Esophagus muscularis mucosa (tissue), 4 donors: Measurements from ENCODE around the gene PRKAR1B. TPM values are rescaled to one million over a fixed set of nuclear protein-coding genes. Genes with fewer than 3 reads are reported as not detected.

Source experiments
- DNase-seq: peaks from one replicate; pipeline ENCODE4 v3.0.0-alpha.2; 2017; ENCODE audit errors: extremely low spot score
- H3K27ac ChIP-seq, 4 donors: fragments of 200-600 bp; sonication (generic); replicated peaks in 1 of 4; 1 replicate in 3 of 4; 2 replicates in 1 of 4; pipeline ENCODE4 v1.5.1; 2016 to 2019; ENCODE audit warnings: mild to moderate bottlenecking in 1 of 4
- H3K27me3 ChIP-seq, 4 donors: fragments of 200-600 bp; sonication (generic); one replicate each; pipeline versions ENCODE4 v1.5.1 to v1.6.0; 2016 to 2019
- H3K36me3 ChIP-seq, 4 donors: fragments of 200-600 bp; sonication (generic); one replicate each; pipeline ENCODE4 v1.5.1; 2016 to 2019
- H3K4me1 ChIP-seq, 4 donors: fragments of 200-600 bp; sonication (generic); one replicate each; pipeline ENCODE4 v1.5.1; 2016 to 2019
- H3K4me3 ChIP-seq, 4 donors: fragments of 200-600 bp; sonication (generic); 1 replicate in 2 of 4; 2 replicates in 2 of 4; pipeline ENCODE4 v1.5.1; 2016 to 2019; ENCODE audit warnings: mild to moderate bottlenecking in 4 of 4, moderate library complexity in 1 of 4
- H3K9me3 ChIP-seq, 4 donors: fragments of 200-600 bp; sonication (generic); 1 replicate in 3 of 4; 2 replicates in 1 of 4; pipeline ENCODE4 v1.5.1; 2016 to 2019
- CTCF ChIP-seq, 3 experiments: fragments of 200-600 bp in 2 of 3; fragments of 450-650 bp in 1 of 3; sonication (generic) in 2 of 3; IDR thresholded peaks; one replicate each; pipeline ENCODE4 v1.5.1; 2017 to 2019; ENCODE audit warnings: antibody characterized with exemption in 3 of 3, mild to moderate bottlenecking in 2 of 3, moderate library complexity in 1 of 3
- EP300 ChIP-seq: sonication (generic); formaldehyde crosslinking; IDR thresholded peaks from one replicate; pipeline ENCODE4 v1.6.1; 2017; ENCODE audit warnings: antibody characterized with exemption
- POLR2A ChIP-seq: fragments of 450-650 bp; IDR thresholded peaks from one replicate; pipeline ENCODE4 v1.6.1; 2017; ENCODE audit warnings: antibody characterized with exemption, moderate library complexity, mild to moderate bottlenecking, low read depth
- POLR2AphosphoS5 ChIP-seq, 2 donors: sonication (generic); formaldehyde crosslinking; IDR thresholded peaks; one replicate each; pipeline ENCODE4 v1.6.1; 2017; ENCODE audit warnings: antibody characterized with exemption in 2 of 2
- WGBS: methylation state at CpG from one replicate; pipeline ENCODE4 v1.1.5; 2018; 5-methylcytosine and 5-hydroxymethylcytosine counted together
- intact Hi-C: fragments of 100-400 bp; cut with DNase I; formaldehyde crosslinking; loops from one replicate; pipeline ENCODE4 v1.15.1; 2023
- total RNA-seq, 4 donors: library from RNA; depleted of rRNA; stranded (reverse); fragments of >200 nt; gene quantifications; one replicate each; pipeline versions ENCODE4 v1.1.0 to v1.2.1, GENCODE V29; 2016

Gene PRKAR1B
- total RNA-seq, 4 donors from 2014 or later, result 15.4 to 46.9 (median 31.4) TPM

DNA sequence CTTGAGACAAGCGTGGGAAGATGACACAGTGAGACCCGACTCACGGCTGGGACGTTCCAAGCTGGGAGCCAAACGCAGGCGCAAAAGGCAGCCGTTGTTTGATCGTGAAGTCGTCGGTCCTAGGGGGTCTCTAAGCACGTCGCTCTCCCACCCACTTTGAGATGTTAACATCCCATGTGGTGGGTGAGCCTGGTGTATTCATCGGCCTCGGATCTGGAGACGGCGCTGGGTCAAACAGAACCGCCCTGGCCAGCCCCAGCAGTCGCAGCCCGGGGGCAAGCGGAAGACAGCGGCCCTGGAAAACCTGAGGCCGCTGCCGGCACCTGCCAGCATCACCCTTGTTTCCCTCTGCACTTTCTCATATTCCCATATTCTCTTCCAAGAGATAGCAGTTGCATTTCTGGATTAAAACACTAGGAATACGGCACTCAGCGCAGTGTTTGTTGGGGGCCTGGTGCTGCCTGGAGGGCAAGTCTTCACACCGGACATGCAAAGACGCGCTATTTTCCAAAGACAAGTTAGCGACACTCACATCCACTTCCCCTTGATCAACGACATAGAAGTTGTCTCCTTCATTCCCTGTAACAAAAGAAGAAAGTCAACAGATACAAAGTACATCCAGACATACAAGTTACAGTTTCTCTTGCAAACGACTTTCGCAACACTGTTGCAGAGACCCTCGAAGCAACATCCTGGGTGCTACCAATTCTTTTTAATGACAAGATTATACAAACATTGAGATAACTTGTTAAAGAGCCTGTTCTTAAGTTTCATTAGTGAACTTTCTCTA lies 121.2 kb downstream of the PRKAR1B start:
- peaks cover 38 to 69% (median 60%) of the 10 kb centered on the region in 4 donors for H3K4me1 ChIP-seq
- H3K27ac ChIP-seq, result peak overlapping the region in 2 of 4 donors; percentile 77 to 85
- H3K27me3 ChIP-seq, result no peaks in the 10 kb centered on the region
- H3K36me3 ChIP-seq, result peaks cover 0 to 17% (median 9%) of the 10 kb centered on the region in 4 donors
- DNase-seq, result no peak
- no peaks in the 10 kb centered on the region for H3K9me3 ChIP-seq
- no peak overlapping the region for H3K4me3 ChIP-seq
- 87% methylated on average over 33 of the region's 33 CpGs for WGBS
- TF ChIP-seq CTCF (IDR thresholded peaks at IDR 0.05), result no peak
- TF ChIP-seq EP300, result no peak
- TF ChIP-seq POLR2AphosphoS5 (IDR thresholded peaks at IDR 0.05), result no peak
- intact Hi-C loops, result no loop called here

- 92% methylated on average over 22 of the region's 28 CpGs for WGBS
- intact Hi-C loops, result no loop called here
- peak overlapping the region; percentile 73 to 85 (median 78) for H3K27ac ChIP-seq
- H3K4me1 ChIP-seq, result peaks cover 39 to 65% (median 56%) of the 10 kb centered on the region in 4 donors
- H3K27me3 ChIP-seq, result no peaks in the 10 kb centered on the region
- no peak for DNase-seq
- H3K36me3 ChIP-seq, result peaks cover 0 to 17% (median 9%) of the 10 kb centered on the region in 4 donors
- TF ChIP-seq CTCF (IDR thresholded peaks at IDR 0.05), result no peak
- H3K4me3 ChIP-seq, result peak overlapping the region; percentile 3 to 34 (median 14)
- H3K9me3 ChIP-seq, result no peaks in the 10 kb centered on the region
Observed at GRCh38 chr7:604884-605531, 122.1 kb downstream of the PRKAR1B start.

DNA sequence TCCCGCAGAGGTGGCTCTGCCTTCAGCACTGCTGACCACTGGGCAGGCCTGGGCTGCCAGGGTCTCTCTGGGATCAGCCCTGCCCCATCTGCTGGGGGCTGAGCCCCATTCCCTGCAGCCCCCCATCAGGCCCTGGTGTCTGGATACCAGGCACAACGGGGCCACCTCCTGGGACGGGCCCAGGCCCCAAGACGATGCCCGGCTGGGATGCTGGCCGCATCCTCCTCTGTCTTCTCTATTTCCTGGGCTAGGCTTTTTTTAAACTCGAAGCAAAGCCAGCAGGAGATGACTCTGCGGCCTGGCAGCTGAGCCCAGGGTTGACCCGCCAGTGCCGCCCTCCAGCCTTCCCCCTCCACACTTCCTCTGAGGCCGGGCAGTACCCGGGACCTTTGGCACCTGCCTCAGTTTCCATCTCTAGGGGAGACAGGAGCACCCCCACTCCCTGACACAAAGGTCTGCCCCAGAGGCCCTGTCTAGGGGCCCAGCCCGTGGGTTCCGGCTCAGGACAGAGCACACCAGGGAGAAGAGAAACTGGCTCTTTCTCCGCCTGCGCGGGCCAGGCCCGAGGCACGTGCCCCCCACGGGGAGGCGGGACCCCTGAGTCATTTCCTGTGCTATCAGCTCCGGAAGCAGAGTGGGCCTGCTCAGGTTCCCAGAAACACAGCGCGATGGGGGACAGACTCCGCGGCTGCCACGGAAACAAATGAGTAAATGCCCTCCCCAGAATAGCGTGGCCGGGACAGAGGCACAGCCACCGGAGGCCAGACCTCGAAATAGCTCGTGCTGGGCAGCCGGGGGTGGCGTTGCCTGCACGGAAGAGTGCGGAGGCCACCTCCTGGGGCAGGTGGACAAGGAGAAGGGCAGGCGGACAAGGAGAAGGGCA lies 122.8 kb downstream of the PRKAR1B start:
- intact Hi-C loops, result no loop called here
- H3K36me3 ChIP-seq, result peaks cover 0 to 17% (median 9%) of the 10 kb centered on the region in 4 donors

More for the DNA sequence above, 122.8 kb downstream of the PRKAR1B start:
- Histone ChIP-seq H3K9me3 (no peaks in the 10 kb centered on the region), H3K4me1 (peaks cover 39 to 61% (median 55%) of the 10 kb centered on the region in 4 donors), H3K4me3 (peak overlapping the region; percentile 3 to 34 (median 14)), H3K27me3 (no peaks in the 10 kb centered on the region), H3K27ac (peak overlapping the region; percentile 73 to 85 (median 78))
- TF ChIP-seq POLR2A (no peak), CTCF (IDR thresholded peaks at IDR 0.05) (no peak), POLR2AphosphoS5 (IDR thresholded peaks at IDR 0.05) (peak; percentile 76 to 78), EP300 (peak; percentile 34)
- peak; percentile 95 for DNase-seq
- 55% methylated on average over 22 of the region's 37 CpGs for WGBS
